SU-DHL-6 (cell line): ENCODE measurements around the gene LTA.

Experiments
- H2AFZ ChIP-seq: fragments of 200-600 bp; sonication (generic); 2 replicates; pipeline ENCODE4 v1.6.1; 2014; ENCODE audit warnings: low read depth, mild to moderate bottlenecking, moderate library complexity, mixed read lengths, antibody characterized with exemption, low read length; ENCODE audit not compliant: severe bottlenecking
- H3F3A ChIP-seq: fragments of 200-600 bp; shearing (Covaris generic); 2 replicates; pipeline ENCODE4 v1.6.0; 2016; ENCODE audit warnings: antibody characterized with exemption, mild to moderate bottlenecking; ENCODE audit not compliant: insufficient read depth
- H3K27ac ChIP-seq: fragments of 200-600 bp; sonication (generic); 2 replicates; pipeline ENCODE4 v1.5.1; 2016; ENCODE audit warnings: low read depth, mild to moderate bottlenecking, low read length, moderate library complexity, mixed read lengths
- H3K27me3 ChIP-seq: fragments of 200-600 bp; sonication (generic), shearing (Covaris generic); 2 replicates; pipeline ENCODE4 v1.6.0; 2014; ENCODE audit warnings: mild to moderate bottlenecking, low read length
- H3K36me3 ChIP-seq: fragments of 200-600 bp; sonication (generic); 2 replicates; pipeline ENCODE4 v1.6.1; 2014; ENCODE audit warnings: mild to moderate bottlenecking, low read length, mixed read lengths
- H3K4me2 ChIP-seq: fragments of 300-600, 200-600 bp; shearing (Covaris generic), sonication (generic); 2 replicates; pipeline ENCODE4 v1.6.0; 2014; ENCODE audit warnings: low read length, low read depth, mild to moderate bottlenecking; ENCODE audit not compliant: poor library complexity, severe bottlenecking
- H3K4me3 ChIP-seq: fragments of 200-600 bp; sonication (generic); 2 replicates; pipeline ENCODE4 v1.5.1; 2014; ENCODE audit warnings: antibody characterized with exemption, low read length, mild to moderate bottlenecking, mixed read lengths; ENCODE audit not compliant: insufficient read depth, poor library complexity, severe bottlenecking
- H3K79me2 ChIP-seq: fragments of 200-600 bp; sonication (generic); 2 replicates; pipeline ENCODE4 v1.6.1; 2014; ENCODE audit warnings: mild to moderate bottlenecking, low read length, moderate library complexity; ENCODE audit not compliant: insufficient read depth
- H3K9ac ChIP-seq: fragments of 200-600 bp; sonication (generic); 2 replicates; pipeline ENCODE4 v1.7.0; 2014; ENCODE audit warnings: mild to moderate bottlenecking, low read length
- H3K9me2 ChIP-seq: fragments of 200-600 bp; sonication (generic); replicated peaks from 2 replicates; pipeline ENCODE4 v1.6.1; 2014; ENCODE audit warnings: low read length; ENCODE audit not compliant: insufficient read depth
- H3K9me3 ChIP-seq: fragments of 200-600 bp; sonication (generic); 2 replicates; pipeline ENCODE4 v1.6.1; 2014; ENCODE audit warnings: low read length, mixed read lengths; ENCODE audit not compliant: insufficient read depth
- H4K20me1 ChIP-seq: fragments of 200-600 bp; sonication (generic); 2 replicates; pipeline ENCODE4 v1.6.1; 2014; ENCODE audit warnings: low read depth, mild to moderate bottlenecking, antibody characterized with exemption, low read length, moderate library complexity, mixed read lengths
- CTCF ChIP-seq: fragments of 200-600 bp; sonication (generic); IDR thresholded peaks from one replicate; pipeline ENCODE4 v1.5.1; 2017; ENCODE audit warnings: antibody characterized with exemption, mild to moderate bottlenecking, low read length, moderate library complexity; ENCODE audit not compliant: insufficient read depth, poor library complexity, severe bottlenecking
- EZH2phosphoT487 ChIP-seq: fragments of 200-600 bp; sonication (generic), shearing (Covaris generic); conservative IDR thresholded peaks from 2 replicates; pipeline ENCODE4 v1.6.1; 2018; ENCODE audit warnings: mild to moderate bottlenecking, antibody characterized with exemption, low read length, moderate library complexity, mixed read lengths

The LTA gene

DNA sequence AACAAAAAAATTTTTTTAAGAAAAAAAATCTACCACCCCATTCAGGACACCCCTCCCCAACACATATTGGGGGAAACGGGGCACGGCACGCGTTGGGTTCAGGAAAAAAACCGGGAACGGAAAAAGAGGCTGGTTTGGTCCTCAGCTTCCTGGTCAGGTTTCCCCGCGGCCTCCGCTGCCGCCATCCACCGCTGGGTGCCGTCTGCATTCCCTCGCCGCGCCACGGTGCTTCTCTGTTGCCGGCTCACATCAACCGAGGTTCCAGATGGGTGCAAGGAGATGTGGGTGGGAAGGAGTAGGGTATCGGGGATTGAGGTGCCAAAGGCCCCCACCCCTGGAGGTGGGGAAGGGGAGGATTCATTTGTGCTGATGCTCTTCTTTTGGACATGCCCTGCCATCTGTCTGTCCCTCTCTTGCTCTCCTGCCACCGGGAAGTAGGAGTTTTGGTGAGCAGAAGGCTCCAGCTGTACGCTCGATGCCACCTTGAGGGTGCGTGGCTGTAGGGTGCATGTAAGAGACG lies 37.5 kb upstream of the LTA start:
- H3K4me3 ChIP-seq: no peak overlapping the region
- H3K9me2 ChIP-seq: no peaks in the 10 kb centered on the region
- TF ChIP-seq EZH2phosphoT487 (no peak), CTCF (no peak)
- H3K36me3 ChIP-seq: peaks cover 83% of the 10 kb centered on the region
- H3K4me2 ChIP-seq: no peak overlapping the region
- H3F3A ChIP-seq: peaks cover 61% of the 10 kb centered on the region
- no peak overlapping the region for H2AFZ ChIP-seq
- H3K27ac ChIP-seq: no peak overlapping the region
- H3K9ac ChIP-seq: no peak overlapping the region
- no peaks in the 10 kb centered on the region for H3K27me3 ChIP-seq
- H3K9me3 ChIP-seq: no peaks in the 10 kb centered on the region
- H4K20me1 ChIP-seq: peaks cover 72% of the 10 kb centered on the region
- H3K79me2 ChIP-seq: peaks cover 56% of the 10 kb centered on the region

DNA sequence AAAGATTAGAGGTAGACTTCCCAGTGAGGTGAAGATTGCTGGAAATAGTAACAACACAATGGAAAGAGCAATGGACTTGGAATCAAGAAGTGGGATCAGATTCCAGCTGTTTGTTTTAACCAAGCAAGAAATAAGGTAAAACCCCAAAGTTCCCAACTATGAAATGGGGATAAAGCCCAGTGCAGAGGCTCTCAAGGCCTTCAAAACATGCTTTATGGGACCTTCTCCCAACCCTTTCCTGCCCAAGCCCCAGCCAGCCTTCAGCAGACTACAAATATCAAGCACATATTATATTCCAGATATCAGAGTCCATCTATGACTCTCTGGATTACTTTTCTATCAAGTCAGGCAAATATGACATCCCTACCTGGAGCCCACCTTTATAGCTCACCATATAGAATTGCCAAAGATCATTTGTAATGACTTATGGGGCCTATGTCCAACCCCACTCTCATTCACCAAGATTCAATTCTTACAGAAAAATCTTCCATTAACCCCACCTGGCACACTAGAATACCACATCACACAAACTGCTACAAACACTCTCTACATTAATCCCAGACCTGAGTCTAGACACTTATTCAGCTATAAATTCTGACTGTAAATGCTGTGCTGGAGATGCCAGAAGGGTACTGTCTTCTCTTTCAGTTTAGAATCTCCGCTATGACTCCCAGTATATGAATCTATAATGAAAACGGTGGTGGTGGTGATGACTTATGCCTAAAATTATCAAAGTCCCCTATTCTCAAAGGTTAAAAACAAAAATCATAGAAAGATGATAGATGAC lies 36.4 kb upstream of the LTA start:
- no peak overlapping the region for H3K4me2 ChIP-seq
- no peaks in the 10 kb centered on the region for H3K27me3 ChIP-seq
- no peak overlapping the region for H3K4me3 ChIP-seq
- peaks cover 56% of the 10 kb centered on the region for H3F3A ChIP-seq
- no peaks in the 10 kb centered on the region for H3K9me2 ChIP-seq
- TF ChIP-seq EZH2phosphoT487 (no peak), CTCF (no peak)
- H3K79me2 ChIP-seq: peaks cover 68% of the 10 kb centered on the region
- no peak overlapping the region for H3K9ac ChIP-seq
- no peak overlapping the region for H2AFZ ChIP-seq
- H4K20me1 ChIP-seq: peaks cover 83% of the 10 kb centered on the region
- H3K9me3 ChIP-seq: no peaks in the 10 kb centered on the region
- H3K36me3 ChIP-seq: peaks cover 92% of the 10 kb centered on the region
- H3K27ac ChIP-seq: no peak overlapping the region

GRCh38 chr6:31538805-31539400 lies 33.2 kb upstream of the LTA start:
- Histone ChIP-seq H3K36me3 (peaks cover 67% of the 10 kb centered on the region), H3K27me3 (no peaks in the 10 kb centered on the region), H3K4me2 (peak overlapping the region; percentile 83), H3K9me2 (no peaks in the 10 kb centered on the region), H3K79me2 (peaks cover 71% of the 10 kb centered on the region), H3K4me3 (no peak overlapping the region), H2AFZ (no peak overlapping the region), H3F3A (peaks cover 44% of the 10 kb centered on the region), H3K9me3 (no peaks in the 10 kb centered on the region), H3K27ac (no peak overlapping the region), H3K9ac (peak overlapping the region; percentile 79; the same call in 1 of the 2 replicates), H4K20me1 (peaks cover 60% of the 10 kb centered on the region)
- no peak for TF ChIP-seq EZH2phosphoT487

DNA sequence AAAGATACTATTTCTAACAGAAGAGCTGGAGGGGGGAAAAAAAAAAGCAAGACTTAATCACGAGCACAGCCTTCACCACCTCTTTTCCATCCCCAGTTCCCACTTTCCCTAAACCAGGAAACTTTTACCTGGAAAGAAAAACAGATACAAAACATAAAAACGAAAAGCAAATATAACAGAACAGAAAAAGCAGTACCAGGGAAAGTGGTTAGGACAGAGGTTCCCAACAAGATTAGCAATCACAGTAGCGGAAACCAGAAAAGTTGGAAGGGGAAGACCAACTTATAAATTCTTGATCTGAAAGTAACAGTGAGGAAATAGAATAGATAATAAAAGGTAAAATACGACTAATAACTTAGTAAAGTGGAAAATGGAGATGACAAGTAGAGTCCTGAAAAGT lies 31.4 kb upstream of the LTA start:
- H3K9me2 ChIP-seq: no peaks in the 10 kb centered on the region
- H3K79me2 ChIP-seq: peaks cover 62% of the 10 kb centered on the region
- peak overlapping the region; percentile 79 for H3K9ac ChIP-seq
- H3K9me3 ChIP-seq: no peaks in the 10 kb centered on the region
- no peak overlapping the region for H2AFZ ChIP-seq
- H3F3A ChIP-seq: peaks cover 44% of the 10 kb centered on the region
- peak overlapping the region; percentile 66 for H3K4me3 ChIP-seq
- H3K27ac ChIP-seq: peak overlapping the region; percentile 83
- peaks cover 44% of the 10 kb centered on the region for H4K20me1 ChIP-seq
- peaks cover 50% of the 10 kb centered on the region for H3K36me3 ChIP-seq
- no peaks in the 10 kb centered on the region for H3K27me3 ChIP-seq
- TF ChIP-seq EZH2phosphoT487 (no peak), CTCF (no peak)
- peak overlapping the region; percentile 83 for H3K4me2 ChIP-seq
